Measurements from ENCODE around the gene CCDC167.

The CCDC167 gene

GRCh38 chr6:37530297-37530696 lies 30.6 kb upstream of the CCDC167 start:
- DNase-seq (ENCODE audit: low read depth in 2 of 2), result no peak

- DNase-seq (ENCODE audit: low read depth in 2 of 2), result no peak
These were observed 28.8 kb upstream of the CCDC167 start for GRCh38 chr6:37528541-37528940.

- no peak for DNase-seq (ENCODE audit: low read depth in 2 of 2)
These were observed 26.0 kb upstream of the CCDC167 start for GRCh38 chr6:37525460-37526357.

GRCh38 chr6:37524970-37525318 lies 25.3 kb upstream of the CCDC167 start:
- no peak for DNase-seq (ENCODE audit: low read depth in 2 of 2)

GRCh38 chr6:37524025-37524969 lies 24.6 kb upstream of the CCDC167 start:
- DNase-seq (ENCODE audit: low read depth in 2 of 2), result no peak

- DNase-seq (ENCODE audit: low read depth in 2 of 2), result no peak
These were observed 23.7 kb upstream of the CCDC167 start for GRCh38 chr6:37523412-37523811.

- no peak for DNase-seq (ENCODE audit: low read depth in 2 of 2)
These were observed 23.1 kb upstream of the CCDC167 start for GRCh38 chr6:37522836-37523235.

GRCh38 chr6:37521674-37522073 lies 22.0 kb upstream of the CCDC167 start:
- DNase-seq (ENCODE audit: low read depth in 2 of 2), result no peak

GRCh38 chr6:37520926-37521325 lies 21.2 kb upstream of the CCDC167 start:
- no peak for DNase-seq (ENCODE audit: low read depth in 2 of 2)

- no peak for DNase-seq (ENCODE audit: low read depth in 2 of 2)
These were observed 19.8 kb upstream of the CCDC167 start for GRCh38 chr6:37519461-37519860.

GRCh38 chr6:37518116-37518515 lies 18.4 kb upstream of the CCDC167 start:
- no peak for DNase-seq (ENCODE audit: low read depth in 2 of 2)

- DNase-seq (ENCODE audit: low read depth in 2 of 2), result peak; percentile 70 to 71
These were observed 17.7 kb upstream of the CCDC167 start for GRCh38 chr6:37517411-37517812.

- DNase-seq (ENCODE audit: low read depth in 2 of 2), result no peak
These were observed 17.3 kb upstream of the CCDC167 start for GRCh38 chr6:37516920-37517405.

GRCh38 chr6:37516076-37516919 lies 16.6 kb upstream of the CCDC167 start:
- DNase-seq (ENCODE audit: low read depth in 2 of 2), result peak; percentile 81 to 85

- DNase-seq (ENCODE audit: low read depth in 2 of 2), result no peak
These were observed 16.0 kb upstream of the CCDC167 start for GRCh38 chr6:37515712-37516075.

GRCh38 chr6:37514837-37515236 lies 15.1 kb upstream of the CCDC167 start:
- DNase-seq (ENCODE audit: low read depth in 2 of 2), result no peak

GRCh38 chr6:37514321-37514771 lies 14.7 kb upstream of the CCDC167 start:
- peak in 1 of 2 donors; percentile 44 for DNase-seq (ENCODE audit: low read depth in 2 of 2)

- DNase-seq (ENCODE audit: low read depth in 2 of 2), result no peak
These were observed 13.9 kb upstream of the CCDC167 start for GRCh38 chr6:37513576-37513975.

- DNase-seq (ENCODE audit: low read depth in 2 of 2), result no peak
These were observed 13.5 kb upstream of the CCDC167 start for GRCh38 chr6:37513155-37513554.

GRCh38 chr6:37512400-37513011 lies 12.8 kb upstream of the CCDC167 start:
- no peak for DNase-seq (ENCODE audit: low read depth in 2 of 2)

GRCh38 chr6:37511910-37512399 lies 12.3 kb upstream of the CCDC167 start:
- DNase-seq (ENCODE audit: low read depth in 2 of 2), result no peak
